ENCODE results near the gene PACC1. TPM values are rescaled to one million over a fixed set of nuclear protein-coding genes. Genes with fewer than 3 reads are reported as not detected.

PACC1 gene
- total RNA-seq, 1 donor from 2014 or later = 36.3 TPM

DNA sequence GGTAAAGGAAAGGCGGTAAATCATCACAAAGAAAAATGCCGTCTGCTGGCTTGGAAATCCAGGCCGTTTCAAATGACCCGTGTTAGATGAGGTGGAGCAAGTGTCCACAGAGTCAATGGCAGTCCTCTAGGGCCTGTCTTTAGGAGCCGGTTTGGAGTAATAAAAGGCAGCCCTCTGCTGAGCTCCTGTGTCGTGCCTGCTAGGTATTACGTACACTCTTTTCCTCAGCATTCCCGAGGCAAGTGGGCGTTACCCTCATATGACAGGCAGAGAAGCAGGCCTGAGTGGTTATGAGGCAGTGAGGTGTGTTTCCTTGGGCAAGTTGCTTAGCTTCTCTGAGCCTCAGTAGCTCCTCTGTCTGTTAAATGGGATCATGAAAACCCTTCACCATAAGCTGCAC, 25.7 kb upstream of the PACC1 start:
- no peak for DNase-seq (ENCODE audit: extremely low read depth, low read depth, low spot score)

- no peak for DNase-seq (ENCODE audit: extremely low read depth, low read depth, low spot score)
Measured at GRCh38 chr1:212438831-212439237, 24.1 kb upstream of the PACC1 start.

DNA sequence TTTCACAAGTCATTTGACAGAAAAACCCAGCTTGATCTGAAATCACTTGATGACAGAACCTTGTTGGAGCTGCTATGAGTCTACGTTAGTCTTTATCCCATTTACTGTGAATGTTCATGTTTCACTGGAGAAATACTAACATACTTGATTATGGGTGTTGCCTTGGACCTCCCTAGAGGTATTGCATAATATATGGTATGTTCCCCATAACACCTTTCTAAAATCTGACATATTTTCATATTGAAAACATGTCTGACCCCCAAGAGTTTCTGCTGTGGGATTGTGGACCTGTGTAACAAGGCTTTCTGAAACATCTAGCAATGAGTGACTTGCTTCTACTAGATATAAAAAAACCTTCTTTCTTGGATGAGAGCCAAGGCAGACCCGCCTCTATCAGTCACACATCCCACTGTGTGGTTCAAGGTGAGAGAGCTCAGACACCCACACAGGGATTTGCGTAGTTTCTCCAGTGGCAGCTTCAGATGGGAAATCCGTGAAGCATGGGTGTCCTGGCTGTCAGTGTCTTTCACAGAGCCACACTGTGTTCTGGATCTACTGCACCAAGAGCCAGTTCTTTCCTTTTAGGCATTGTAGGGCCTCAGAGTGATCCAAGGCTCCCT, 22.6 kb upstream of the PACC1 start:
- no peak for DNase-seq (ENCODE audit: extremely low read depth, low read depth, low spot score)

GRCh38 chr1:212434992-212435391, 20.3 kb upstream of the PACC1 start:
- no peak for DNase-seq (ENCODE audit: extremely low read depth, low read depth, low spot score)

DNA sequence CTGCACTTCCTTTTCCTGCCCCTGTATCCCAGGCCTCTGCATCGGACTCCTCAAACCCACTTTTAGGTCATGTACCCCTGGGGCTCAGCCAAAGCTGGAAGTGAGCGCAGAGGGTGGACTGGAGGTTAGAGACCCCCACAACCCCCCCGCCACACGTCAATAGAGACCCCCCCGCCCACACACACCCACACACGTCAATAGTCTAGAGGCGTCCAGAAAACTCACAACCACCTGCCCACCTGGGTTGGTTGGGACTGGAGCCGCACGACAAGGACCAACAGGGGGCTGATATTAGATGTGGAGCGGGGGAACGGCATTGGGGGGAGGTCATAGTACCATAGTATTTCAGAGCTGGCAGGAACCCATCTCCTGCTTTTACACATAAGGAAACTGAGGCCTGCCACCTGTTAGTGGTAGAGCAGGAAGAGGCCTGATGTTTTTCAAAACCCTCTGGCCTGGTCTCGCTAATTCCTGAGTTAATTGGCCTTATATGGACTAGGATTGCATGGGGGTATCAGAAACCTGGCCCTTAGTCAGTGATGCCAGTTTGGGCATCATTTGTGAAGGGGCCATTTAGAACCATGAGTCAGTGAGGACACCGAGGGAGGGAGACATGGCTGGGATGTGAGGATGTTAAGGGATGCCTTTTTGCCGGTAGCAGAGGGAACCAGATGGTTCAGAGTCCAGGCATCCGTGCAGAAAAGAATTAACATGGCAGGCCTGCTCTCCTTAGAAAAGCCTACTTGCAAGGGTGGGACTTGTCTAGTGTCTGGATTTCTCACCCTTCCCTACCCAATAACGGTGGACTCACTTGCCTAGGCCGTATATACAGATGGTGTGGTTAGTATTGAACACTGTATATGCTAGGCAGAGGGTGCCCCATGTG, 19.1 kb upstream of the PACC1 start:
- DNase-seq (ENCODE audit: extremely low read depth, low read depth, low spot score) = no peak

GRCh38 chr1:212432661-212433576, 18.2 kb upstream of the PACC1 start, which contains the start of gene NENF:
Gene NENF (plus strand): TSS chr1:212432920. CDS start chr1:212432944, 24 bp downstream.
- DNase-seq (ENCODE audit: extremely low read depth, low read depth, low spot score) = no peak

- no peak for DNase-seq (ENCODE audit: extremely low read depth, low read depth, low spot score)
Measured at GRCh38 chr1:212432272-212432660, 17.6 kb upstream of the PACC1 start.

DNA sequence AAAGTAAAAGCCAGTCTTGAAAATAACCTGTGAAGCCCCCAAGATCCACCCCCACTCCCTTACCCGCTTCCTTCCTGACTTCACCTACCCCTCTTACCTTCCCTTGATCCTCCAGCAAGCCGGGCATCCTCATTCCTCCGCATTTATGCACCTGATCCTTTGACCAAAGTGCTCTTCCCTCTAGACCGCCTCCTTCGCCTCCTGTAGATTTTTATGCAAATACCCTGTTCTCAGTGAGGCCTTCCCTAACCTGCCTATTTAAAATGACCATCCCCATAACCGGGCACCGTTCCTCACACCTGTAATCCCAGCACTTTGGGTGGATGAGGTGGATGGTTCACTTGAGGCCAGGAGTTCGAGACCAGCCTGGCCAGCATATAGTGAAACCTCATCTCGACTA, 17.0 kb upstream of the PACC1 start:
- no peak for DNase-seq (ENCODE audit: extremely low read depth, low read depth, low spot score)

DNA sequence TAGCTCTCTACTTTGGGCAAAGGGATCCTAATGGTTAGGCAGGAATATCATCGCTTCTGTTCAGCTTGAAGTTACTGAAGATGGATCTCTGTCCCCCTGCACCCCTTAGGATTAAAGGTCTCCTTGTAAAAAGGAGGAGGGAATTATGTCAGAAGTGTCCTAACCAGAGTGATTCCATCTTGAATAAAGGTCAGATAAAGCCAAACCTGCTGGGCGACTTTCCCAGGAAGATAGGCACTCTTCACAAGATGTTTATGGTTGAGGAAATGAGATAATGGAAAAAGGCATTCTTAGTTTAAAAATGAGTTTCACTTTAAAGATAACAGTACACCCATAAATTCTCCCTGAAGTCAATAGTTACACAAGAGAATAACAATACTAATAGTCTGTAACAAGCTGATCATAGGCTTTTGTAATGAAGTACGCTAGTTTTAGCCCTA, 16.3 kb upstream of the PACC1 start:
- DNase-seq (ENCODE audit: extremely low read depth, low read depth, low spot score) = no peak

GRCh38 chr1:212430416-212430815, 15.7 kb upstream of the PACC1 start:
- no peak for DNase-seq (ENCODE audit: extremely low read depth, low read depth, low spot score)

GRCh38 chr1:212428496-212428895, 13.8 kb upstream of the PACC1 start:
- no peak for DNase-seq (ENCODE audit: extremely low read depth, low read depth, low spot score)

DNA sequence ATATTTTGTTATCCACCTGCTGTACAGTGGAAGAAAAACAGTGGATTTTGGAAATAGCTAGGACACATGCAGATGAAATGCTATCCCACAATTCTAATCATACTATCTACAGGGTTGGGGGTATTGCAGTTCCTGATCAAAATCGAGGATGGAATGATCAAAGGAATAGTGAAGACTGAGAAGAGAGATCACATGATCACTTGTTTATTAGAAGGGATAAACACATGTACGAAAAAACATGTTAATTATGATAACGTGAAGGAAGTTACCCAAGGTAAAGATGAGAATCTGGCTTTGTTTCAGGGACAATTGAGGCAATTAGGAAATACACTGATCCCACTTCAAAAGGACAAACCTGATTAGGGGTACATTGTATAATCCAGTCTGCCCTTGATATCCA, 9.2 kb upstream of the PACC1 start:
- DNase-seq (ENCODE audit: extremely low read depth, low read depth, low spot score) = no peak

GRCh38 chr1:212421165-212421564, 6.5 kb upstream of the PACC1 start:
- no peak for DNase-seq (ENCODE audit: extremely low read depth, low read depth, low spot score)

GRCh38 chr1:212415107-212415841, 588 bp upstream of the PACC1 start:
- DNase-seq (ENCODE audit: extremely low read depth, low read depth, low spot score) = no peak

- no peak for DNase-seq (ENCODE audit: extremely low read depth, low read depth, low spot score)
Measured at GRCh38 chr1:212413902-212414327, 771 bp downstream of the PACC1 start.

DNA sequence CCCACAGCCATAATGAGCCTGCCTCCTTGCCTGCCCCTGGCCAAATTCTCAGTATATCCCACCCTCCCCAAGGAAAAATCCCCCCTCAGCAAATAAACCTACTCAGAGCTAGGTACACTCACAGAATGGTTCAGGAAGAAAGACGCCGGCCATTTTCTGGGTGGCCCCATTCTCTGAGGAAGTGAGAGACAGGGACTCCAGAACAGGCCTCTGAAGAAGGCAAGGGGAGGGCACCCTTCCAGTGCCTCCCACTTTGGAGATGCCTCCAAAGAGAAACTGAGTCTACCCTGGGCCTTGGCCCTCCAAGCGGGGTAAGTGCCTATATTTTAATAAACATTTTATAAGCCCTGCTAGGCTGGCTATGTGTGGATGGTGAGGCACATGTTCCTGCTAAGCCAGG, 2.3 kb downstream of the PACC1 start:
- DNase-seq (ENCODE audit: extremely low read depth, low read depth, low spot score) = no peak

DNA sequence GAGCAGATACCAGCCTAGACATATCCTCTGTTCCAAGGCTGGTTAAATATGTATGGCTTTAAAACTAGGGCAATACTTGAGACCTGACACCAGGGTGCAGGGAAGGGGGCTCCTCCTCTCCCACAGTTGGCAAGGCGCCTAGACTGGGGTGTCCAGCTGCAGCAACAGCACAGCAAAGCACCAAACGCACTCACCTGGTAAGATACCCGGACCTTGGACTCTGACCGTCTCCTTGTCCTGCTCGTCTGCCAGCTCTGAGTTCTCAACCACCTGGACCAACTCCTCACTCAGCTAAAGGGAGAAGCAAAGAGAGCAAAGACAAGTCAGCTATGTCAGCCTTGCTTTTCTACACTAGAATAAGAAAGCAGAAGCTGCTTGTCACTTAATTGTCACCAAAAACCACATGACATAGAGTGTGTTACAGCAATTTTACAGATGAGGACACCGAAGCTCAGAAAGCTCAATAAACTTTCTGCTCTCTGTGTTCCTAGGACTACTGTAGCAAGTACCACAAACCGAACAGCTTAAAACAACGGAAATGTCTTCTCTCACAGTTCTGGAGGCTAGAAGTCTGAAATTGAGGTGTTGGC, 4.4 kb downstream of the PACC1 start:
- no peak for DNase-seq (ENCODE audit: extremely low read depth, low read depth, low spot score)

GRCh38 chr1:212402666-212403321, 11.9 kb downstream of the PACC1 start:
- DNase-seq (ENCODE audit: extremely low read depth, low read depth, low spot score) = no peak

DNA sequence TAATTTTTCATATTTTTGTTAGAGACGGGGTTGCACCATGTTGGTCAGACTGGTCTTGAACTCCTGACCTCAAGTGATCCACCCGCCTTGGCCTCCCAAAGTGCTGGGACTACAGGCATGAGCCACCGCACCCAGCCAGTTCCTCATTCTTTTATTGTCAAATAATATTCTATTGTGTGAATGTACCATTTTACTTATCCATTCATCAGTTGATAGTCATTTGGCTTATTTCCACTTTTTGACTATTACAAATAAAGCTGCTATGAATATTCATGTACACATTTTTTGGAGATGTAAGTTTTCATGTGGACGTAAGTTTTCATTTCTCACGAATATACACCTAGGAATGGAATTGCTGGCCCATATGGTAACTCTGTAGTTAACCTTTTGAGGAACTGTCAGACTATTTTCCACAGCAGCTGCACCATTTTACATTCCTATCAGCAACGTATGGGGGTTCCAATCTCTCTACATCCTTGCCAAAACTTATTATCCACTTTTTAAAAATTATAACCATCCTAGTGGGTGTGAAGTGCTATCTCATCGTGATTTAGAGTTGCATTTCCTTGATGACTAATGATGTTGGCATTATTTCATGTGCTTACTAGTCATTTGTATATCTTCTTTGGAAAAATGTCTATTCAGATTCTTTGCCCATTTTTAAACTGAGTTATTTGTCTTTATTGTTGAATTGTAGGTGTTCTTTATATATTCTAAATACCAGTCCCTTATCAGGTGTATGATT, 12.7 kb downstream of the PACC1 start:
- DNase-seq (ENCODE audit: extremely low read depth, low read depth, low spot score) = no peak
